Mammary epithelial cell (primary cell): ENCODE results near the gene MOB1A.

Experiments
- CTCF ChIP-seq, 2 donors: IDR thresholded peaks in 1 of 2; conservative IDR thresholded peaks in 1 of 2; 2 replicates each; pipeline ENCODE4 v1.5.1; 2011 to 2012; ENCODE audit warnings: inconsistent platforms in 2 of 2, low read length in 2 of 2, mild to moderate bottlenecking in 2 of 2, control low read depth in 1 of 2, low read depth in 1 of 2; ENCODE audit not compliant: insufficient read depth in 1 of 2; ENCODE audit errors: extremely low read depth in 1 of 2
- EZH2 ChIP-seq: IDR thresholded peaks from 2 replicates; pipeline ENCODE4 v1.6.1; 2012; ENCODE audit warnings: low read length, inconsistent platforms, borderline replicate concordance

GRCh38 chr2:74222300-74222650, 43.6 kb upstream of the MOB1A start:
- no peak for TF ChIP-seq CTCF (conservative IDR thresholded peaks at IDR 0.05 in 1 of 2, IDR thresholded peaks at IDR 0.05 in 1 of 2; ENCODE audit: extremely low read depth in 1 of 2, insufficient read depth in 1 of 2, low read depth in 1 of 2, low read length in 2 of 2)
- TF ChIP-seq EZH2 = no peak
